Mononuclear cell (primary cell): ENCODE data around the gene SCFD2. TPM values are rescaled to one million over a fixed set of nuclear protein-coding genes. Genes with fewer than 3 reads are reported as not detected.
"Not testable (repeated sequence)": the region's sequence is repeated elsewhere in the genome, so short reads cannot be mapped to it uniquely, and the experiment has no call there.

ENCODE experiments used
- H3K27me3 ChIP-seq: 2 replicates; pipeline ENCODE4 v1.6.0; 2011; ENCODE audit warnings: low read length, control low read depth; ENCODE audit not compliant: insufficient read depth
- H3K4me1 ChIP-seq: 2 replicates; pipeline ENCODE4 v1.5.1; 2011; ENCODE audit warnings: mild to moderate bottlenecking, low read length, control low read depth; ENCODE audit not compliant: insufficient read depth
- H3K4me3 ChIP-seq: 2 replicates; pipeline ENCODE4 v1.5.1; 2011; ENCODE audit warnings: mild to moderate bottlenecking, low read length, moderate library complexity
- H3K9me3 ChIP-seq: 2 replicates; pipeline ENCODE4 v1.5.1; 2011; ENCODE audit warnings: low read depth, mild to moderate bottlenecking, control low read depth, low read length
- total RNA-seq: library from RNA; depleted of rRNA; stranded (reverse); fragments of >200 nt; gene quantifications from one replicate; pipeline ENCODE4 v1.2.3, GENCODE V29; 2012

The SCFD2 gene
- total RNA-seq, 1 donor: 20.6 TPM

- no peaks in the 10 kb centered on the region for H3K9me3 ChIP-seq
- no peak overlapping the region for H3K4me3 ChIP-seq
- H3K4me1 ChIP-seq: no peaks in the 10 kb centered on the region
- no peaks in the 10 kb centered on the region for H3K27me3 ChIP-seq
Measured at GRCh38 chr4:53039741-53040458, 326.0 kb downstream of the SCFD2 start.

- no peaks in the 10 kb centered on the region for H3K9me3 ChIP-seq
- no peaks in the 10 kb centered on the region for H3K4me1 ChIP-seq
- H3K27me3 ChIP-seq: no peaks in the 10 kb centered on the region
- H3K4me3 ChIP-seq: no peak overlapping the region
Measured at GRCh38 chr4:53037892-53038291, 328.0 kb downstream of the SCFD2 start.

- not testable (repeated sequence) for H3K9me3 ChIP-seq, H3K4me3 ChIP-seq, H3K4me1 ChIP-seq, H3K27me3 ChIP-seq
Measured at GRCh38 chr4:53032908-53033307, 333.0 kb downstream of the SCFD2 start.

GRCh38 chr4:53026233-53026632 lies 339.6 kb downstream of the SCFD2 start:
- Histone ChIP-seq H3K4me3 (no peak overlapping the region), H3K9me3 (no peaks in the 10 kb centered on the region), H3K4me1 (no peaks in the 10 kb centered on the region), H3K27me3 (no peaks in the 10 kb centered on the region)

- Histone ChIP-seq H3K27me3 (no peaks in the 10 kb centered on the region), H3K4me1 (no peaks in the 10 kb centered on the region), H3K4me3 (no peak overlapping the region), H3K9me3 (no peaks in the 10 kb centered on the region)
Measured at GRCh38 chr4:53023677-53024299, 342.1 kb downstream of the SCFD2 start.

- no peak overlapping the region for H3K4me3 ChIP-seq
- no peaks in the 10 kb centered on the region for H3K4me1 ChIP-seq
- H3K9me3 ChIP-seq: no peaks in the 10 kb centered on the region
- H3K27me3 ChIP-seq: no peaks in the 10 kb centered on the region
Measured at GRCh38 chr4:53022513-53023100, 343.3 kb downstream of the SCFD2 start.

- Histone ChIP-seq H3K27me3 (no peaks in the 10 kb centered on the region), H3K9me3 (no peaks in the 10 kb centered on the region), H3K4me1 (no peaks in the 10 kb centered on the region), H3K4me3 (no peak overlapping the region)
Measured at GRCh38 chr4:53021754-53022512, 343.9 kb downstream of the SCFD2 start.

- no peaks in the 10 kb centered on the region for H3K4me1 ChIP-seq
- no peaks in the 10 kb centered on the region for H3K27me3 ChIP-seq
- no peak overlapping the region for H3K4me3 ChIP-seq
- no peaks in the 10 kb centered on the region for H3K9me3 ChIP-seq
Measured at GRCh38 chr4:53019485-53020382, 346.1 kb downstream of the SCFD2 start.

GRCh38 chr4:53018471-53018870 lies 347.4 kb downstream of the SCFD2 start:
- Histone ChIP-seq H3K4me1 (no peaks in the 10 kb centered on the region), H3K4me3 (no peak overlapping the region), H3K27me3 (no peaks in the 10 kb centered on the region), H3K9me3 (no peaks in the 10 kb centered on the region)

GRCh38 chr4:53016099-53016820 lies 349.6 kb downstream of the SCFD2 start:
- Histone ChIP-seq H3K4me3 (no peak overlapping the region), H3K9me3 (no peaks in the 10 kb centered on the region), H3K27me3 (no peaks in the 10 kb centered on the region), H3K4me1 (peaks cover 13% of the 10 kb centered on the region)

GRCh38 chr4:53015681-53016080 lies 350.2 kb downstream of the SCFD2 start:
- Histone ChIP-seq H3K4me3 (no peak overlapping the region), H3K4me1 (peaks cover 13% of the 10 kb centered on the region), H3K27me3 (no peaks in the 10 kb centered on the region), H3K9me3 (no peaks in the 10 kb centered on the region)

- no peaks in the 10 kb centered on the region for H3K27me3 ChIP-seq
- peaks cover 13% of the 10 kb centered on the region for H3K4me1 ChIP-seq
- no peak overlapping the region for H3K4me3 ChIP-seq
- no peaks in the 10 kb centered on the region for H3K9me3 ChIP-seq
Measured at GRCh38 chr4:53014881-53015280, 351.0 kb downstream of the SCFD2 start.

GRCh38 chr4:53013873-53014775 lies 351.7 kb downstream of the SCFD2 start:
- Histone ChIP-seq H3K4me1 (peaks cover 13% of the 10 kb centered on the region), H3K4me3 (no peak overlapping the region), H3K9me3 (no peaks in the 10 kb centered on the region), H3K27me3 (no peaks in the 10 kb centered on the region)
